ENCODE data around the gene C15orf40. TPM values are rescaled to one million over a fixed set of nuclear protein-coding genes. Genes with fewer than 3 reads are reported as not detected.

C15orf40 gene
- total and polyA plus RNA-seq, 9 of the 15 experiments (the other 6 are each of a cell fraction or from before 2014, with no cell fraction given): 15.9 to 52.0 (median 27.0) TPM

DNA sequence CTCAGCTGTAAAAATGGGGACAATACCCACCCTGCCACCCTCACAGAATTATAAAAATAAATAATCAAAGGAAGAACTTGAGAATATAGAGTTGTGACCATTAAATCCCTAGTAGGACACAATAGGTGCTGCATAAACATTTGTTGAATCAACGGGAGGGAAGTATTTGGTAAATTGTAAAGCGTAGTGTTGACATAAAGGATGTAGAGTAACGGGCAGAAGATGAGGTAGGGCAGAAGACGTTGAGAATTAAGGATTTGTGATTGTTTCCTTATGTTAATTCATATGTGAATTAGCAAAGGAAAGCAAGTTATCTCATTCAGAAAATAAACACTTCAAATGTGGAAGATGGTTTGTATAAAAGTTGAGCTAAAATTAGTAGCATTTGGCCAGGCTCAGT lies 18.3 kb downstream of the C15orf40 start:
- WGBS (ENCODE audit: insufficient coverage, low coverage, missing lambda C conversion rate): 52% methylated on average over 4 of the region's 4 CpGs
- Histone ChIP-seq H3K27me3 (ENCODE audit: control insufficient read depth in 2 of 2, insufficient read depth in 2 of 2, low read length in 2 of 2) (no peaks in the 10 kb centered on the region), H3K79me2 (ENCODE audit: control insufficient read depth, insufficient read depth, low read length) (no peaks in the 10 kb centered on the region), H3K4me1 (replicated peaks in 1 of 2; ENCODE audit: control insufficient read depth in 2 of 2, insufficient read depth in 2 of 2, low read length in 2 of 2) (no peaks in the 10 kb centered on the region; a peak in 1 of 5 replicates), H4K20me1 (replicated peaks; ENCODE audit: control insufficient read depth, insufficient read depth, low read length) (no peaks in the 10 kb centered on the region), H3K4me3 (no peak overlapping the region), H2AFZ (ENCODE audit: low read depth, low read length) (no peak overlapping the region), H3K4me2 (ENCODE audit: insufficient read depth, low read length) (no peak overlapping the region), H3K9me1 (ENCODE audit: control insufficient read depth, insufficient read depth, low read length) (no peaks in the 10 kb centered on the region), H3K36me3 (ENCODE audit: control insufficient read depth, insufficient read depth, low read length) (peaks cover 19% of the 10 kb centered on the region; the same call in 2 of the 3 replicates), H3K9me3 (replicated peaks; ENCODE audit: control insufficient read depth, insufficient read depth, low read depth, low read length) (no peaks in the 10 kb centered on the region; the same call in 1 of the 2 replicates), H3K9ac (ENCODE audit: insufficient read depth in 1 of 2, low read depth in 2 of 2, low read length in 2 of 2) (no peak overlapping the region), H3K27ac (ENCODE audit: extremely low read depth, low read depth, low read length) (no peak overlapping the region)
- in situ Hi-C loops (cut with MboI): no loop called here
- intact Hi-C loops (cut with micrococcal nuclease): no loop called here
- no peak for ATAC-seq
- TF ChIP-seq ELF1 (tag; IDR thresholded peaks at IDR 0.05) (no peak), ZNF133 (CRISPR knock-in tag; IDR thresholded peaks at IDR 0.05) (no peak), ZNF224 (CRISPR knock-in tag; IDR thresholded peaks at IDR 0.05) (no peak), ZMIZ1 (IDR thresholded peaks at IDR 0.05; ENCODE audit: low read depth in 2 of 2, low read length in 2 of 2) (no peak), NCOR1 (IDR thresholded peaks at IDR 0.05) (no peak), ZNF274 (IDR thresholded peaks at IDR 0.05; ENCODE audit: borderline replicate concordance, low read depth, low read length) (no peak), TAF15 (IDR thresholded peaks at IDR 0.05; ENCODE audit: low read depth, low read length) (no peak), PPARD (CRISPR knock-in tag; IDR thresholded peaks at IDR 0.05) (no peak), FOS (IDR thresholded peaks at IDR 0.05; ENCODE audit: extremely low read depth, insufficient read length) (no peak), IRF9 (tag; IDR thresholded peaks at IDR 0.05) (no peak), NFE2 (IDR thresholded peaks at IDR 0.05; ENCODE audit: low read depth) (no peak)
- BruUV-seq (replicated peaks): no TSS peak
- ChIA-PET POLR2A (interaction anchor here (0.6 to 1.4 kb wide), 3 partner anchors 16 to 353 kb away, joined by 3 to 4 read pairs (median 3); no protein-coding TSS in a partner anchor), CTCF (ENCODE audit: low intra/inter-chr PET ratio) (no interaction called here)
- no peak for FAIRE-seq
- no peak for DNase-seq (ENCODE audit: extremely low read depth in 1 of 4, low spot score in 3 of 4)

All from K562 (cell line).